ENCODE results near the gene ZNF24.

ZNF24 gene

DNA sequence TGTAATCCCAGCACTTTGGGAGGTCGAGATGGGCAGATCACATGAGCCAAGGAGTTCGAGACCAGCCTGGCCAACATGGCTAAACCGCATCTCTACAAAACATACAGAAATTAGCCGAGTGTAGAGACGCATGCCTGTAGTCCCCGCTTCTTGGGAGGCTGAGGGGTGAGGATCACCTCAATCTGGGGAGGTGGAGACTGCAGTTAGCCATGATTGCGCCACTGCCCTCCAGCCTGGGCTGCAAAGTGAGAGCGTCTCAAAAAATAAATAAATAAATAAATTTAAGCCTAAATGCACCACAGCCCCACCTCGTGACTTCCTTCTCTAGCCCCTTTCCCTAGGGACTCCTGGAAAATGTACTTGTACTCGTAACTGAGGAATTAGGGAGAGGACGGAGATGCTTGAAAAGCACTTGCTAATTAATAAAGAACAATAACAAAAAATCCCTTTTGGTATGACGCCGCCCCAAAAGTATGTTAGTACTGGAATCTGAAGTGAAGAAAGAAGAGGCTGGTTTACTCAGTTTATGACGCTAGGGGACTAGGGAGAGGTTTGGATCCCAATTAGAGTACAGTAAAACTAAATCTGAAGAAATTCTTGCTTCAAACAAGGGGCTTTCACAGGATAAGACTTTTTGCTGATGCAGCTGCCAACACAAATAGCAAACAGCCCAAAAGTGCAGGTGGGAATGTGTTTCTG is 33.8 kb upstream of the ZNF24 start:
- no peak overlapping the region for H3K9ac ChIP-seq (ENCODE audit: low read length in 2 of 2)
- no peaks in the 10 kb centered on the region for H3K9me3 ChIP-seq (ENCODE audit: control insufficient read depth in 2 of 2, low read length in 2 of 2)
- no peaks in the 10 kb centered on the region for H3K27me3 ChIP-seq (ENCODE audit: control insufficient read depth in 1 of 2, insufficient read depth in 2 of 2, low read length in 2 of 2)
- no peaks in the 10 kb centered on the region for H3K36me3 ChIP-seq (ENCODE audit: control insufficient read depth in 2 of 2, insufficient read depth in 2 of 2, low read length in 2 of 2)
- no peak overlapping the region for H3K27ac ChIP-seq (ENCODE audit: low read length)
- peaks cover 6% of the 10 kb centered on the region for H3K4me1 ChIP-seq (ENCODE audit: control insufficient read depth, insufficient read depth, low read length)
- H3K4me3 ChIP-seq (ENCODE audit: low read length in 2 of 2) = no peak overlapping the region

- peak within 1 kb of the TSS; percentile 70 to 73 for H3K9ac ChIP-seq (ENCODE audit: low read length in 2 of 2)
- no peaks in the 10 kb centered on the region for H3K9me3 ChIP-seq (ENCODE audit: control insufficient read depth in 2 of 2, low read length in 2 of 2)
- H3K27ac ChIP-seq (ENCODE audit: low read length) = no peak within 1 kb of the TSS
- no peaks in the 10 kb centered on the region for H3K27me3 ChIP-seq (ENCODE audit: control insufficient read depth in 1 of 2, insufficient read depth in 2 of 2, low read length in 2 of 2)
- H3K36me3 ChIP-seq (ENCODE audit: control insufficient read depth in 2 of 2, insufficient read depth in 2 of 2, low read length in 2 of 2) = no peaks in the 10 kb centered on the region
- H3K4me1 ChIP-seq (ENCODE audit: control insufficient read depth, insufficient read depth, low read length) = peaks cover 6% of the 10 kb centered on the region
- H3K4me3 ChIP-seq (ENCODE audit: low read length in 2 of 2) = peak within 1 kb of the TSS; percentile 83 to 85
These were observed 32.8 kb upstream of the ZNF24 start, which contains the start of gene ZNF396 for GRCh38 chr18:35376742-35377695. Gene ZNF396, minus strand, starts transcription at chr18:35377337. Its CDS starts 3,045 bp downstream, at chr18:35374292.

- Histone ChIP-seq H3K4me3 (ENCODE audit: low read length in 2 of 2) (peak overlapping the region; percentile 83 to 85), H3K4me1 (ENCODE audit: control insufficient read depth, insufficient read depth, low read length) (peaks cover 6% of the 10 kb centered on the region), H3K9me3 (ENCODE audit: control insufficient read depth in 2 of 2, low read length in 2 of 2) (no peaks in the 10 kb centered on the region), H3K27ac (ENCODE audit: low read length) (no peak overlapping the region), H3K36me3 (ENCODE audit: control insufficient read depth in 2 of 2, insufficient read depth in 2 of 2, low read length in 2 of 2) (no peaks in the 10 kb centered on the region), H3K27me3 (ENCODE audit: control insufficient read depth in 1 of 2, insufficient read depth in 2 of 2, low read length in 2 of 2) (no peaks in the 10 kb centered on the region), H3K9ac (ENCODE audit: low read length in 2 of 2) (peak overlapping the region; percentile 70 to 73)
These were observed 32.1 kb upstream of the ZNF24 start for GRCh38 chr18:35376393-35376741.

- Histone ChIP-seq H3K27me3 (ENCODE audit: control insufficient read depth in 1 of 2, insufficient read depth in 2 of 2, low read length in 2 of 2) (no peaks in the 10 kb centered on the region), H3K9me3 (ENCODE audit: control insufficient read depth in 2 of 2, low read length in 2 of 2) (no peaks in the 10 kb centered on the region), H3K4me3 (ENCODE audit: low read length in 2 of 2) (no peak overlapping the region), H3K36me3 (ENCODE audit: control insufficient read depth in 2 of 2, insufficient read depth in 2 of 2, low read length in 2 of 2) (no peaks in the 10 kb centered on the region), H3K27ac (ENCODE audit: low read length) (no peak overlapping the region), H3K4me1 (ENCODE audit: control insufficient read depth, insufficient read depth, low read length) (peaks cover 6% of the 10 kb centered on the region), H3K9ac (ENCODE audit: low read length in 2 of 2) (no peak overlapping the region)
These were observed 30.5 kb upstream of the ZNF24 start for GRCh38 chr18:35374708-35375107.

DNA sequence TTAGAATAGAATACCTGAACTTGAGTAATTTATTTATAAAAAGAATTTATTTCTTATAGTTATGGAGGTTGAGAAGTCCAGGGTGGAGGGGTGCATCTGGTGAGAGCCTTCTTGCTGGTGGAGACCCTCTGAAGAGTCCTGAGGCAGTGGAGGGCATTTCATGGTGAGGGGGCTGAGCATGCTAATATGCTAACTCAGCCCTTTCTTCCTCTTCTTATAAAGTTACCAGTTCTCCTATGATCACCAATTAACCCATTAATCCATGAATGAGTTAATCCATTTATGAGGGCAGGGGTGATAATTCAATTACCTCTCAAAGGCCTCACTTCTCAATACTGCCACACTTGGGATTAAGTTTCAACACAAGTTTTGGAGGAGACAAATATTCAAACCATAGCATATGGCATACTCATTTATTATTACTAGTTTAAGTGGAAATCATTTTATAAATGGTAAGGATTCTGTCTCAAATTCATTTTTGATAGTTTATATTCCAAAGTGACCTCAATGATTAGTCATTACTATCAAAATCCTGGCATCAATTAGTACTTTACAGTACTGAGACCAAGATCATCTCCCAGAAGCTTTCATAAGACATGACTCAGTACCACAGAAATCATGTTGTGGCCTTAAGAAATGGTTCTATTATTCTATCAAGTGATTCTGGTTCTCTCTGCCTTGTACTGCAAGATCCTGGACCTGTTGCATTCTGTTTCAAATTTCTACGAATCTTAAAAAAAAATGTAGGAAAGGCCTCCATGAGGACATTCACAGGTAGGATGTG is 27.4 kb upstream of the ZNF24 start:
- no peak overlapping the region for H3K9ac ChIP-seq (ENCODE audit: low read length in 2 of 2)
- H3K4me3 ChIP-seq (ENCODE audit: low read length in 2 of 2) = no peak overlapping the region
- peaks cover 4% of the 10 kb centered on the region for H3K4me1 ChIP-seq (ENCODE audit: control insufficient read depth, insufficient read depth, low read length)

GRCh38 chr18:35369126-35369525 is 24.9 kb upstream of the ZNF24 start:
- H3K9me3 ChIP-seq (ENCODE audit: control insufficient read depth in 2 of 2, low read length in 2 of 2) = no peaks in the 10 kb centered on the region
- H3K27ac ChIP-seq (ENCODE audit: low read length) = no peak overlapping the region
- H3K9ac ChIP-seq (ENCODE audit: low read length in 2 of 2) = no peak overlapping the region
- H3K4me1 ChIP-seq (ENCODE audit: control insufficient read depth, insufficient read depth, low read length) = no peaks in the 10 kb centered on the region
- no peaks in the 10 kb centered on the region for H3K27me3 ChIP-seq (ENCODE audit: control insufficient read depth in 1 of 2, insufficient read depth in 2 of 2, low read length in 2 of 2)
- H3K4me3 ChIP-seq (ENCODE audit: low read length in 2 of 2) = no peak overlapping the region
- no peaks in the 10 kb centered on the region for H3K36me3 ChIP-seq (ENCODE audit: control insufficient read depth in 2 of 2, insufficient read depth in 2 of 2, low read length in 2 of 2)

More for the DNA sequence above, 27.4 kb upstream of the ZNF24 start:
- Histone ChIP-seq H3K9me3 (ENCODE audit: control insufficient read depth in 2 of 2, low read length in 2 of 2) (no peaks in the 10 kb centered on the region), H3K36me3 (ENCODE audit: control insufficient read depth in 2 of 2, insufficient read depth in 2 of 2, low read length in 2 of 2) (no peaks in the 10 kb centered on the region), H3K27me3 (ENCODE audit: control insufficient read depth in 1 of 2, insufficient read depth in 2 of 2, low read length in 2 of 2) (no peaks in the 10 kb centered on the region), H3K27ac (ENCODE audit: low read length) (no peak overlapping the region)

DNA sequence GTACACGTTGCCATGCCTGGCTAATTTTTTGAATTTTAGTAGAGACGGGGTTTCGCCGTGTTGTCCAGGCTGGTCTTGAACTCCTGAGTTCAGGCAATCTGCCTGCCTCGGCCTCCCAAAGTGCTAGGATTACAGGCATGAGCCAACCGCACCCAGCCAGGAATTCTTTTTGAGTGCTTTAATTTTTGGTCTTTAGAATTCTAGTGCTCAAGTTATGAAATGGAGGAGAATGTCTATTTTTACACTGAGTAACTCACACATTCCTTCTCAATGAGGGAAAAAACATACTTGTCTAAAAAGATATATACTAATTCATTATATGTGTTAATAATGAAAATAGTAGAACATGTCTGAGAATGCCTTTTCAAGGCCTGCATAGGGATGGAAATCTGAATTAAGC is 24.4 kb upstream of the ZNF24 start:
- H3K27me3 ChIP-seq (ENCODE audit: control insufficient read depth in 1 of 2, insufficient read depth in 2 of 2, low read length in 2 of 2) = no peaks in the 10 kb centered on the region
- H3K27ac ChIP-seq (ENCODE audit: low read length) = no peak overlapping the region
- no peak overlapping the region for H3K4me3 ChIP-seq (ENCODE audit: low read length in 2 of 2)
- H3K9ac ChIP-seq (ENCODE audit: low read length in 2 of 2) = no peak overlapping the region
- no peaks in the 10 kb centered on the region for H3K4me1 ChIP-seq (ENCODE audit: control insufficient read depth, insufficient read depth, low read length)
- H3K36me3 ChIP-seq (ENCODE audit: control insufficient read depth in 2 of 2, insufficient read depth in 2 of 2, low read length in 2 of 2) = no peaks in the 10 kb centered on the region
- no peaks in the 10 kb centered on the region for H3K9me3 ChIP-seq (ENCODE audit: control insufficient read depth in 2 of 2, low read length in 2 of 2)

DNA sequence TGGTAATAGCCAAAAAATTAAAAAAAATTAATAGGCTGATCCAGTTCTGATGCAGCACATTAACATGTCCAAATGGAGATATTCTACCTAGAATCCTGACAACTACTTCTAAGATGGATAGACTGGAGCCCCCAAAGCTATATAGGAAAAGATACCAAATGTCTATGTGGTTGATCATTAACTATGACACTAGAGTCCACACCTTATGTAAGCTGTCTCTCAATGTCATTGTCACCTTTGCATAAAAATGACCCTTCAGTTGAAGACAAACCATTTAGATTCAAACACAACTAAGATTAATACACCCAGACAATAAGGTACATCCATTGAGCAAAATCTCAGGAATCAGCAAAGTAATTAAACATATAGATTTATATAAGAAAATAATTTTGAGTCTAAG is 18.3 kb upstream of the ZNF24 start:
- Histone ChIP-seq H3K27me3 (ENCODE audit: control insufficient read depth in 1 of 2, insufficient read depth in 2 of 2, low read length in 2 of 2) (no peaks in the 10 kb centered on the region), H3K4me1 (ENCODE audit: control insufficient read depth, insufficient read depth, low read length) (no peaks in the 10 kb centered on the region), H3K4me3 (ENCODE audit: low read length in 2 of 2) (no peak overlapping the region), H3K9me3 (ENCODE audit: control insufficient read depth in 2 of 2, low read length in 2 of 2) (no peaks in the 10 kb centered on the region), H3K9ac (ENCODE audit: low read length in 2 of 2) (no peak overlapping the region), H3K36me3 (ENCODE audit: control insufficient read depth in 2 of 2, insufficient read depth in 2 of 2, low read length in 2 of 2) (no peaks in the 10 kb centered on the region), H3K27ac (ENCODE audit: low read length) (no peak overlapping the region)

DNA sequence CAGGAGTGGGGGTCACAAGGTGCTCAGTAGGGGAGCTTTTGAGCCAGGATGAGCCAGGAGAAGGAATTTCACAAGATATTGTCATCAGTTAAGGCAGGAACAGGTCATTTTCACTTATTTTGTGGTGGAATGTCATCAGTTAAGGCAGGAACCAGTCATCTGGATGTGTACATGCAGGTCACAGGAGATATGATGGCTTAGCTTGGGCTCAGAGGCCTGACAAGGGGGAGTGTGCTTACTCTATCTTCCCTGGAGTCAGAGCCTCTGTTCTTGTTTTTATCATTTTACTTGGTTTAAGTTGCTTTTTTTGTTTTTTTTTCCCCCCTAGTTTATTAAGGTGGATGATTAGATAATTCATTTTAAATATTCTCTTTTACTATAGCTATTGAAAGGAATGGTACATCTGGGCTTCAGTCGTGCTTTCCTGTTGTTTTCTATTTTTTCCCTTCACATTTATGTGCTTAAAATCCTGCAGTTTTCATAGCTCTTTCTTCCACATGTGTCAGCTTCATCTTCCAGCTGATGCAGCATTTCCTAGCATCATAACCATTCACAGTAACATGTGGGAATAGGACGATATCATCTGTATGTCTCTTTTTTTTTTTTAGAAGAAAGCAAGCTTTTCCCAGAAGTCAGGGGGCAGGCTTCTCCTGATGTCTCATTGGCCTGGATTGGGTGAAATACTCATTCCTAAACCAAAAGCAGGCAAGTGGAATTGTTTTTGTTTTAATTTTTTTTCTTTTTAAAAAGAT is 17.5 kb upstream of the ZNF24 start:
- Histone ChIP-seq H3K27ac (ENCODE audit: low read length) (no peak overlapping the region), H3K27me3 (ENCODE audit: control insufficient read depth in 1 of 2, insufficient read depth in 2 of 2, low read length in 2 of 2) (no peaks in the 10 kb centered on the region), H3K4me3 (ENCODE audit: low read length in 2 of 2) (no peak overlapping the region), H3K36me3 (ENCODE audit: control insufficient read depth in 2 of 2, insufficient read depth in 2 of 2, low read length in 2 of 2) (no peaks in the 10 kb centered on the region), H3K4me1 (ENCODE audit: control insufficient read depth, insufficient read depth, low read length) (no peaks in the 10 kb centered on the region), H3K9me3 (ENCODE audit: control insufficient read depth in 2 of 2, low read length in 2 of 2) (no peaks in the 10 kb centered on the region), H3K9ac (ENCODE audit: low read length in 2 of 2) (no peak overlapping the region)

- H3K4me1 ChIP-seq (ENCODE audit: control insufficient read depth, insufficient read depth, low read length) = no peaks in the 10 kb centered on the region
- peak overlapping the region; percentile 12 to 58 for H3K9ac ChIP-seq (ENCODE audit: low read length in 2 of 2)
- no peak overlapping the region for H3K27ac ChIP-seq (ENCODE audit: low read length)
- no peaks in the 10 kb centered on the region for H3K36me3 ChIP-seq (ENCODE audit: control insufficient read depth in 2 of 2, insufficient read depth in 2 of 2, low read length in 2 of 2)
- H3K4me3 ChIP-seq (ENCODE audit: low read length in 2 of 2) = peak overlapping the region in 1 of 2 donors; percentile 65
- H3K9me3 ChIP-seq (ENCODE audit: control insufficient read depth in 2 of 2, low read length in 2 of 2) = no peaks in the 10 kb centered on the region
- peaks cover 0 to 3% of the 10 kb centered on the region in 2 donors for H3K27me3 ChIP-seq (ENCODE audit: control insufficient read depth in 1 of 2, insufficient read depth in 2 of 2, low read length in 2 of 2)
These were observed 11.0 kb upstream of the ZNF24 start for GRCh38 chr18:35355140-35355618.

Measured in stomach smooth muscle (tissue), 2 donors.